ENCODE data around the gene TPH2. TPM values are rescaled to one million over a fixed set of nuclear protein-coding genes. Genes with fewer than 3 reads are reported as not detected.

Gene TPH2
- total RNA-seq, 3 donors from 2014 or later: 0.13 TPM; not detected in 2

GRCh38 chr12:72031066-72031465 is 92.4 kb downstream of the TPH2 start:
- Histone ChIP-seq H3K4me3 (no peak overlapping the region), H3K9me3 (no peaks in the 10 kb centered on the region), H3K4me1 (ENCODE audit: low read depth) (no peaks in the 10 kb centered on the region), H3K36me3 (ENCODE audit: low read depth) (no peaks in the 10 kb centered on the region)
- no peak for TF ChIP-seq CTCF (IDR thresholded peaks at IDR 0.05)
- ATAC-seq (no peak), DNase-seq (no peak)
- intact Hi-C loops (cut with DNase I, micrococcal nuclease): no loop called here

GRCh38 chr12:72033991-72034390 is 95.3 kb downstream of the TPH2 start:
- intact Hi-C loops (cut with DNase I, micrococcal nuclease): no loop called here
- no peak for TF ChIP-seq CTCF (IDR thresholded peaks at IDR 0.05)
- ATAC-seq (no peak), DNase-seq (no peak)
- Histone ChIP-seq H3K9me3 (no peaks in the 10 kb centered on the region), H3K36me3 (ENCODE audit: low read depth) (no peaks in the 10 kb centered on the region), H3K4me3 (no peak overlapping the region), H3K4me1 (ENCODE audit: low read depth) (no peaks in the 10 kb centered on the region)

- ATAC-seq (no peak), DNase-seq (no peak)
- H3K4me1 ChIP-seq (ENCODE audit: low read depth): no peaks in the 10 kb centered on the region
- intact Hi-C loops (cut with DNase I, micrococcal nuclease): no loop called here
- no peaks in the 10 kb centered on the region for H3K36me3 ChIP-seq (ENCODE audit: low read depth)
- TF ChIP-seq CTCF (IDR thresholded peaks at IDR 0.05): no peak
- no peaks in the 10 kb centered on the region for H3K9me3 ChIP-seq
- no peak overlapping the region for H3K4me3 ChIP-seq
Observed at GRCh38 chr12:72035625-72036024, 97.0 kb downstream of the TPH2 start.

- no peak overlapping the region for H3K4me3 ChIP-seq
- ATAC-seq (no peak), DNase-seq (no peak)
- intact Hi-C loops (cut with DNase I, micrococcal nuclease): no loop called here
- no peaks in the 10 kb centered on the region for H3K9me3 ChIP-seq
- no peaks in the 10 kb centered on the region for H3K4me1 ChIP-seq (ENCODE audit: low read depth)
- no peak for TF ChIP-seq CTCF (IDR thresholded peaks at IDR 0.05)
- H3K36me3 ChIP-seq (ENCODE audit: low read depth): no peaks in the 10 kb centered on the region
Observed at GRCh38 chr12:72036393-72036792, 97.7 kb downstream of the TPH2 start.

- H3K4me1 ChIP-seq (ENCODE audit: low read depth): no peaks in the 10 kb centered on the region
- intact Hi-C loops (cut with DNase I, micrococcal nuclease): no loop called here
- no peak for ATAC-seq
- no peak overlapping the region for H3K4me3 ChIP-seq
- DNase-seq: no peak
- no peak for TF ChIP-seq CTCF (IDR thresholded peaks at IDR 0.05)
- H3K36me3 ChIP-seq (ENCODE audit: low read depth): no peaks in the 10 kb centered on the region
- no peaks in the 10 kb centered on the region for H3K9me3 ChIP-seq
Observed at GRCh38 chr12:72037006-72037795, 98.6 kb downstream of the TPH2 start.

Data from mucosa of descending colon (tissue), 3 donors.